Uterus (tissue), 2 donors: ENCODE results near the gene TESK2.

Source experiments
- CTCF ChIP-seq, 4 experiments: fragments of 200-600 bp in 2 of 4; fragments of 450-650 bp in 2 of 4; sonication (generic) in 2 of 4; IDR thresholded peaks; one replicate each; pipeline ENCODE4 v1.5.1; 2016 to 2019; ENCODE audit warnings: antibody characterized with exemption in 4 of 4, mild to moderate bottlenecking in 2 of 4, moderate library complexity in 1 of 4
- POLR2A ChIP-seq, 2 donors: fragments of 450-650 bp; IDR thresholded peaks; one replicate each; pipeline ENCODE4 v1.6.1; 2016; ENCODE audit warnings: antibody characterized with exemption in 2 of 2, mild to moderate bottlenecking in 1 of 2, moderate library complexity in 1 of 2

DNA sequence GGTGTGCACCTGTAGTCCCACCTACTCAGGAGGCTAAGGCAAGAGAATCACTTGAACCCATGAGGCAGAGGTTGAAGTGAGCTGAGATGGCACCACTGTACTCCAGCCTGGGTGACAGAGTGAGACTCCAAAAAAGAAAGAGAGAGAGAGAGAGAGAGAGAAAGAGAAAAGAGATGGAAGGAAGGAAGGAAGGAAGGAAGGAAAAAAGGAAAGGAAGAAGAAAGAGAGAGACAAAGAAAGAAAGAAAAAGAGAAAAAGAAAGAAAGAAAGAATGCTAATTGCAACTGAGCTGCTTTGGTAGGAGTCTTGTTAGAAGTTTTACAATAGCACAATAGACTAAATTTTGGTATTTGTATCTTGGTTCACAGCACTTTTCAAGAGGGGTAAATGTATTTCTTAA is 25.7 kb downstream of the TESK2 start:
- no peak for TF ChIP-seq POLR2A (IDR thresholded peaks at IDR 0.05)
- no peak for TF ChIP-seq CTCF (IDR thresholded peaks at IDR 0.05)
